ENCODE measurements around the gene C1orf122.

- TF ChIP-seq POLR2A (IDR thresholded peaks at IDR 0.05) (no peak), POLR2AphosphoS5 (IDR thresholded peaks at IDR 0.05) (no peak), CTCF (IDR thresholded peaks at IDR 0.05 in 8 of 11, conservative IDR thresholded peaks at IDR 0.05 in 3 of 11) (no peak)
Observed at GRCh38 chr1:37809942-37810341, 2.4 kb downstream of the C1orf122 start.

Measured in spleen (tissue), 7 donors.